HepG2 (cell line): ENCODE data around the gene ATXN7L3. TPM values are rescaled to one million over a fixed set of nuclear protein-coding genes. Genes with fewer than 3 reads are reported as not detected.

ENCODE experiments used
- ARID2 ChIP-seq: sonication (generic); formaldehyde crosslinking; IDR thresholded peaks from 2 replicates; pipeline ENCODE4 v1.8.1; 2022; ENCODE audit warnings: mild to moderate bottlenecking, missing genetic modification reagents, borderline replicate concordance
- CBX1 ChIP-seq: IDR thresholded peaks from one replicate; pipeline ENCODE4 v1.6.1; 2016; ENCODE audit warnings: antibody characterized with exemption, low read depth
- CHD4 ChIP-seq: fragments of 200-600 bp; sonication (generic); IDR thresholded peaks from 2 replicates; pipeline ENCODE4 v1.7.0; 2017; ENCODE audit warnings: mild to moderate bottlenecking, low read length, borderline replicate concordance
- ESRRA ChIP-seq: sonication (generic); formaldehyde crosslinking; IDR thresholded peaks from 2 replicates; pipeline ENCODE4 v1.5.1; 2020; ENCODE audit warnings: mild to moderate bottlenecking, low read depth, missing genetic modification reagents
- FOSL1 ChIP-seq: sonication (generic); formaldehyde crosslinking; IDR thresholded peaks from 2 replicates; pipeline ENCODE4 v1.9.0; 2021; ENCODE audit warnings: missing genetic modification reagents, borderline replicate concordance
- HHEX ChIP-seq: IDR thresholded peaks from 2 replicates; pipeline ENCODE4 v1.6.1; 2016; ENCODE audit warnings: control low read depth
- HMG20A ChIP-seq: IDR thresholded peaks from 2 replicates; pipeline ENCODE4 v1.6.1; 2016; ENCODE audit warnings: borderline replicate concordance
- HNRNPLL ChIP-seq: fragments of 200-400 bp; formaldehyde crosslinking; IDR thresholded peaks from 2 replicates; pipeline ENCODE4 v1.6.1; 2017; ENCODE audit warnings: mild to moderate bottlenecking, low read depth, low read length; ENCODE audit not compliant: poor library complexity, severe bottlenecking
- MED13 ChIP-seq: sonication (generic); formaldehyde crosslinking; IDR thresholded peaks from 2 replicates; pipeline ENCODE4 v1.5.0; 2020; ENCODE audit warnings: missing genetic modification reagents
- NBN ChIP-seq: fragments of 450-650 bp; conservative IDR thresholded peaks from 2 replicates; pipeline ENCODE4 v1.6.1; 2017
- NRL ChIP-seq: sonication (generic); formaldehyde crosslinking; IDR thresholded peaks from 2 replicates; pipeline ENCODE4 v1.5.0; 2020; ENCODE audit warnings: missing genetic modification reagents, mild to moderate bottlenecking, moderate library complexity, borderline replicate concordance
- PHF8 ChIP-seq: sonication (generic); formaldehyde crosslinking; IDR thresholded peaks from 2 replicates; pipeline ENCODE4 v1.5.0; 2020; ENCODE audit warnings: missing genetic modification reagents
- SMARCE1 ChIP-seq: fragments of 450-650 bp; IDR thresholded peaks from 2 replicates; pipeline ENCODE4 v1.6.1; 2017; ENCODE audit warnings: borderline replicate concordance
- TERF1 ChIP-seq: sonication (generic); formaldehyde crosslinking; IDR thresholded peaks from 2 replicates; pipeline ENCODE4 v1.8.0; 2022; ENCODE audit warnings: mild to moderate bottlenecking, missing genetic modification reagents, moderate library complexity
- THAP8 ChIP-seq: sonication (generic); formaldehyde crosslinking; IDR thresholded peaks from 2 replicates; pipeline ENCODE4 v1.5.1; 2020; ENCODE audit warnings: missing genetic modification reagents, mild to moderate bottlenecking, borderline replicate concordance
- TRIM24 ChIP-seq: sonication (generic); formaldehyde crosslinking; IDR thresholded peaks from 2 replicates; pipeline ENCODE4 v1.8.0; 2022; ENCODE audit warnings: mild to moderate bottlenecking, missing genetic modification reagents
- YEATS4 ChIP-seq: sonication (generic); formaldehyde crosslinking; IDR thresholded peaks from 2 replicates; pipeline ENCODE4 v1.4.0; 2020; ENCODE audit warnings: missing genetic modification reagents, borderline replicate concordance
- ZNF10 ChIP-seq: sonication (generic); formaldehyde crosslinking; IDR thresholded peaks from 2 replicates; pipeline ENCODE4 v1.4.0; 2020; ENCODE audit warnings: mild to moderate bottlenecking, low read depth, missing genetic modification reagents, borderline replicate concordance
- ZNF225 ChIP-seq: sonication (generic); formaldehyde crosslinking; IDR thresholded peaks from 2 replicates; pipeline ENCODE4 v1.4.0; 2020; ENCODE audit warnings: mild to moderate bottlenecking, missing genetic modification reagents
- ZNF30 ChIP-seq: sonication (generic); formaldehyde crosslinking; IDR thresholded peaks from 2 replicates; pipeline ENCODE4 v1.5.0; 2020; ENCODE audit warnings: mild to moderate bottlenecking, missing genetic modification reagents
- ZNF33B ChIP-seq: sonication (generic); formaldehyde crosslinking; IDR thresholded peaks from 2 replicates; pipeline ENCODE4 v1.5.1; 2020; ENCODE audit warnings: mild to moderate bottlenecking, missing genetic modification reagents
- ZNF512B ChIP-seq: sonication (generic); formaldehyde crosslinking; IDR thresholded peaks from 2 replicates; pipeline ENCODE4 v1.5.1; 2020; ENCODE audit warnings: missing genetic modification reagents, mild to moderate bottlenecking, borderline replicate concordance
- ZNF572 ChIP-seq: sonication (generic); formaldehyde crosslinking; IDR thresholded peaks from 2 replicates; pipeline ENCODE4 v1.5.1; 2020; ENCODE audit warnings: mild to moderate bottlenecking, missing genetic modification reagents
- ZNF616 ChIP-seq: sonication (generic); formaldehyde crosslinking; IDR thresholded peaks from 2 replicates; pipeline ENCODE4 v1.5.0; 2020; ENCODE audit warnings: low read depth, mild to moderate bottlenecking, missing genetic modification reagents
- ZNF639 ChIP-seq: conservative IDR thresholded peaks from 2 replicates; pipeline ENCODE4 v1.6.1; 2018; ENCODE audit warnings: missing genetic modification reagents
- ZNF761 ChIP-seq: sonication (generic); formaldehyde crosslinking; conservative IDR thresholded peaks from 2 replicates; pipeline ENCODE4 v1.4.0; 2020; ENCODE audit warnings: mild to moderate bottlenecking, missing genetic modification reagents
- polyA plus RNA-seq, 8 experiments: library from polyadenylated mRNA; depleted of rRNA in 3 of 8; stranded (reverse) in 7 of 8; unstranded in 1 of 8; fragments of >200 nt; fragmentation: Illumina TruSeq in 4 of 8; extraction: Trizol in 4 of 8; gene quantifications; 2 replicates each; pipeline versions ENCODE4 v1.2.1 to v1.2.3, GENCODE V29; 2011 to 2016; ENCODE audit warnings: low read depth in 4 of 8, missing spikeins in 1 of 8, mixed read lengths in 1 of 8; ENCODE audit not compliant: insufficient read depth in 1 of 8
- total RNA-seq, 5 experiments: library from RNA; depleted of rRNA; stranded (reverse); fragments of >200 nt; fragmentation: Illumina TruSeq; extraction: Trizol; gene quantifications; 2 replicates each; pipeline ENCODE4 v1.2.3, GENCODE V29; 2016; ENCODE audit warnings: low read depth in 1 of 5

ATXN7L3 gene
- total and polyA plus RNA-seq, 2 of the 13 experiments (the other 11 are each of a cell fraction or from before 2014, with no cell fraction given) = 44.5 to 59.1 TPM

GRCh38 chr17:44170499-44171201 lies 29.0 kb downstream of the ATXN7L3 start, which contains the start of gene ASB16 (continued):
- TF ChIP-seq ZNF33B (CRISPR knock-in tag) (no peak), NRL (CRISPR knock-in tag) (peak; percentile 86), MED13 (no peak), ZNF10 (CRISPR knock-in tag) (no peak), ZNF30 (no peak), PHF8 (CRISPR knock-in tag) (0 out of 2 replicates have a peak, but pooled peaks have one; percentile 47), ZNF761 (CRISPR knock-in tag) (no peak), CBX1 (no peak), HMG20A (CRISPR knock-in tag) (no peak), ZNF512B (CRISPR knock-in tag) (peak; percentile 80; the same call in 1 of the 2 replicates), FOSL1 (CRISPR knock-in tag) (no peak), ZNF572 (CRISPR knock-in tag) (0 out of 2 replicates have a peak, but pooled peaks have one; percentile 56), SMARCE1 (no peak), ZNF616 (CRISPR knock-in tag) (no peak), ESRRA (no peak), TERF1 (CRISPR knock-in tag) (no peak), HHEX (no peak), YEATS4 (no peak), HNRNPLL (peak; percentile 67), CHD4 (no peak), ARID2 (CRISPR knock-in tag) (no peak; the same call in 1 of the 2 replicates), THAP8 (no peak), ZNF639 (CRISPR knock-in tag) (no peak), NBN (no peak), TRIM24 (CRISPR knock-in tag) (no peak), ZNF225 (CRISPR knock-in tag) (no peak)
